Muscle layer of duodenum (tissue), 2 donors: ENCODE data around the gene SLC35F1.

Source experiments
- H3K27ac ChIP-seq: one replicate; pipeline ENCODE4 v1.7.0; 2013; ENCODE audit warnings: mild to moderate bottlenecking, low read length
- H3K27me3 ChIP-seq: one replicate; pipeline ENCODE4 v1.7.0; 2013; ENCODE audit warnings: low read depth, mild to moderate bottlenecking, control low read depth, low read length
- H3K36me3 ChIP-seq, 2 donors: one replicate each; pipeline ENCODE4 v1.7.0; 2013; ENCODE audit warnings: low read length in 2 of 2, control low read depth in 1 of 2, mild to moderate bottlenecking in 1 of 2; ENCODE audit not compliant: insufficient read depth in 2 of 2, control insufficient read depth in 1 of 2
- H3K4me1 ChIP-seq, 2 donors: one replicate each; pipeline ENCODE4 v1.7.0; 2013; ENCODE audit warnings: low read length in 2 of 2, mild to moderate bottlenecking in 2 of 2, control low read depth in 1 of 2, moderate library complexity in 1 of 2; ENCODE audit not compliant: insufficient read depth in 2 of 2, control insufficient read depth in 1 of 2
- H3K4me3 ChIP-seq, 2 donors: one replicate each; pipeline ENCODE4 v1.7.0; 2013; ENCODE audit warnings: low read length in 2 of 2, low read depth in 1 of 2, mild to moderate bottlenecking in 1 of 2
- H3K9me3 ChIP-seq, 2 donors: one replicate each; pipeline ENCODE4 v1.7.0; 2013; ENCODE audit warnings: low read length in 2 of 2, control low read depth in 1 of 2, mild to moderate bottlenecking in 1 of 2; ENCODE audit not compliant: control insufficient read depth in 1 of 2
- donor health status: healthy.

Gene SLC35F1

DNA sequence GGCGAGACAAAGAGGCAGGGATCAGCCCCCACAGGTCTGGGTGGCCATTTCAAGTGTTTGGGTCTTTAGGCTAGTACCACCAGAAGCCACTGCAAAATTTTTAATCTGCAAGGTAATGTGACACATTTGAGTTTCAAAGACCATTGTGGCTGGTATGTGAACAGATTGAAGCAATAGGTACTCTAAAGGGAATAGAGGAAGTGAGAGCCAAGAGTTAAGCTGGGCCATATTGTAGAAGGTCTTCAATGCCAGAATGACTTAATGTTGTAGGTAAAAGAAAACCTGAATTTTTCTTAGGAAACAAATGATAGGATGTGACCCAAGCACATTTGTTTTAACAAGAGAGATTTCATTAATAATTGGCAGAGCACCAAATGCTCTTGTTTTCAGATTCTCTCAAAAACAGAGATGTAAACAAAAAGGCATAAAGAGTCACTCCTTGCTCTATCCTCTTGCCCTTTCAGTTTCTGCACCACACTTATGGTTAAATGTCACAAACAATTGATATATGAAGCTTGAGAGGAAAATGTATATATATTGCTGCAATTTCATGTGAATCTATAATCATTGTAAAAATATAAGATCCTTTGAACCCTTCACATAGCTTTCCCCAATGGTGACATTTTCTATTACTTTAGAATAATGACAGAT, 333.9 kb downstream of the SLC35F1 start:
- H3K27me3 ChIP-seq = no peaks in the 10 kb centered on the region
- no peaks in the 10 kb centered on the region for H3K4me1 ChIP-seq
- H3K27ac ChIP-seq = no peak overlapping the region
- H3K36me3 ChIP-seq = no peaks in the 10 kb centered on the region
- H3K9me3 ChIP-seq = no peaks in the 10 kb centered on the region
- H3K4me3 ChIP-seq = no peak overlapping the region

GRCh38 chr6:118246406-118246805, 339.3 kb downstream of the SLC35F1 start:
- no peaks in the 10 kb centered on the region for H3K36me3 ChIP-seq
- no peak overlapping the region for H3K27ac ChIP-seq
- H3K9me3 ChIP-seq = no peaks in the 10 kb centered on the region

DNA sequence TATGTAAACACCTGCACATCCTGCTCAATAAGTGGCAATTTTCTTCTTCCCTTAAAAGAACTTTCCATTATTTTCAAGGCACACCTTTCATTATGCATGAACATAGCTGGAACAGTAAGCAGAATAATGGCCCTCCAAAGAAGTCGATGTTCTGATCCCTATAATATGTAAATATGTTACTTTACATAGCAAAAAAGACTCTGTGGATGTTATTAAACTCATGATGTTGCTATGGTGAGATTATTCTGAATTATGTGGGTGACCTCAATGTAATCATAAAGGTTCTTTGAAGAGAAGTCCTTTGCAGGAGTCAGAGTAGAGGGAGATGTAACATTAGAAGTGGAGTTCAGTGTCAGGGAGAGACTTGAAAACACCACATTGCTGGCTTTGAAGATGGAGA, 341.1 kb downstream of the SLC35F1 start:
- no peaks in the 10 kb centered on the region for H3K27me3 ChIP-seq
- no peak overlapping the region for H3K27ac ChIP-seq
- no peaks in the 10 kb centered on the region for H3K4me1 ChIP-seq
- no peaks in the 10 kb centered on the region for H3K9me3 ChIP-seq
- H3K36me3 ChIP-seq = no peaks in the 10 kb centered on the region
- H3K4me3 ChIP-seq = no peak overlapping the region

More at GRCh38 chr6:118246406-118246805, 339.3 kb downstream of the SLC35F1 start:
- Histone ChIP-seq H3K4me1 (no peaks in the 10 kb centered on the region), H3K4me3 (no peak overlapping the region), H3K27me3 (no peaks in the 10 kb centered on the region)

- no peak overlapping the region for H3K27ac ChIP-seq
- H3K4me3 ChIP-seq = no peak overlapping the region
- H3K27me3 ChIP-seq = no peaks in the 10 kb centered on the region
- H3K36me3 ChIP-seq = no peaks in the 10 kb centered on the region
- no peaks in the 10 kb centered on the region for H3K4me1 ChIP-seq
- H3K9me3 ChIP-seq = no peaks in the 10 kb centered on the region
These were observed 342.6 kb downstream of the SLC35F1 start for GRCh38 chr6:118249680-118250079.

DNA sequence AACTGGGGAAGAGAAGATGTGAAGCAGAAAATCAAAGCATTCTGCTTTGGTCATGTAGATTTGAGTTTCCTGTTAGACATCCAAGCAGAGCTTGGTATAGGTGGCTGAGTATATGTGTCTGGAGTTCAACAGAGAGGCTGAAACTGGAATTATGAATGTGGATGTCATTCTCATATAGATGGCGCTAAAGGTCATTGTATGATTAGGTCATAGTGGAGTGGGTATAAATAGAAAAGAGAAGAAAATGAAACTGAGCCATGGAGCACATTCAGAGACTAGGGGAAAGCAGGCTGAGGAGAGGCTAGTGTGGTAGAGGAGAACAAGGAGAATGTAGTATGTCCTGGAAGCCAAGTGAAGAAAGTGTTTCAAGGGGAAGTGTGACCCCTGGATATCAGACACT, 345.4 kb downstream of the SLC35F1 start:
- H3K27ac ChIP-seq = no peak overlapping the region
- no peak overlapping the region for H3K4me3 ChIP-seq
- no peaks in the 10 kb centered on the region for H3K27me3 ChIP-seq
- no peaks in the 10 kb centered on the region for H3K4me1 ChIP-seq
- no peaks in the 10 kb centered on the region for H3K9me3 ChIP-seq
- no peaks in the 10 kb centered on the region for H3K36me3 ChIP-seq

DNA sequence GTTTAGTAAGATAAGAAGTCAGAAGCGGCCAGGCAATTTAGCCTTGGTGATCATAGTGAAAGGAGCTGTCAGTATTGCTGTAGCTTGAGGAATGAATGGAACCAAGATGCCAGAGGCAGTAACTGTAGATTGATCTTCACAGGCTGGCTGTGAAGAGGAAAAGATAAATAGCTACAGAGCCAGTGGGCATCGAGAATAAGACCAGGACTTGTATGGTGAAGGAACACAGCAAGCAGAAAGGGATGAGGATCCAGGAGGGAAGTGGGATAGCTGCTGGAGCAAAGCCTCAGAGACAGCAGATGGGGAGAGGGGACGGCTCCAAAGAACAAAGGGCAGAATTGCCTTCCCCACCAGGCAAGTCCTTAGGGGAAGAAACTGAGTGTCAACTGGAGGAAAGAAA, 346.7 kb downstream of the SLC35F1 start:
- H3K9me3 ChIP-seq = no peaks in the 10 kb centered on the region
- no peak overlapping the region for H3K4me3 ChIP-seq
- no peaks in the 10 kb centered on the region for H3K4me1 ChIP-seq

DNA sequence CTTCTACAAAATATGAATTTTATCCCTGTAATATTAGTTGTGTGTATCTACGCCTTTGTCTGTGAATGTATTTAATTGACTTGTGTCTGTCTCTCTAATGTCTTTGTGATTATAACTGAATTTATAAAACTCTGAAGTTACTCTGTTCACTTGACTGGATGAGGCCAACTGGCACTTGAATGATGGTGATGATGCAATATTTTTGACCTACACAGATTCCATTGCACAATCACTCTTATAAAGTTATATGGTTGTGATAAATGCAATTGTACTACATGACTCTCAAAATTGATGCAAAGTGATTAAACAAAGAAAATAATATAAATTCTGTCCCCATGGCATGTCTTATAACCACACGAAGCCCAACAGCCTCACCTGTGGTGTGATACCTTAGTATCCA, 353.8 kb downstream of the SLC35F1 start:
- no peaks in the 10 kb centered on the region for H3K27me3 ChIP-seq

More for the DNA sequence above, 346.7 kb downstream of the SLC35F1 start:
- Histone ChIP-seq H3K36me3 (no peaks in the 10 kb centered on the region), H3K27me3 (no peaks in the 10 kb centered on the region), H3K27ac (no peak overlapping the region)

DNA sequence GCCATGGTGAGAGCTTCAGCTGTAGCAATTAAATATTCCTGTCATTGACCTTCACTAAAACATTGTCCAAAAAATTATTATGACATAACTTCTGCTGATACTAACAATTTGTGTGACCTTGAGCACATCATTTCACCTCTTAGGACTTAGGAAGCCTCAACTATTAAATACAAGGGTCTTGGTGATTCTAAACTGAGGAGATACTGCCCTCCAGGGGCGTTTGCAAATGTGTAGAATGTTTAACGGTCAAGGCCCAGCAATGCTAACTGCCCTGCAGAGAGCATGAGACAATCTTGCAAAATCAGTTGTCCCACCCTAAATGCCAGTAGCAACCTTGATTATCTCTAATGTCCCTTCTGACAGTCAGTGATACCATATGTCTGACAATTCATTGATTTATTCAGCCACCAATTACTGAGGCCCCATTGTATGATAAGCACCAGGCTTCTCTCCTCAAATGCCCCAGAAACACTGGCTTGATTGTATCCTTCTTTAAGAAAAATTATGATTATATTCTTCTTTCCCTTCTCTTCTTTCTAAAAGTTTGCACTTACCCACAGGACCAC, 356.9 kb downstream of the SLC35F1 start:
- peaks cover 0 to 5% of the 10 kb centered on the region in 2 donors for H3K9me3 ChIP-seq
- H3K27me3 ChIP-seq = no peaks in the 10 kb centered on the region
- no peaks in the 10 kb centered on the region for H3K36me3 ChIP-seq
- no peak overlapping the region for H3K4me3 ChIP-seq
- H3K27ac ChIP-seq = no peak overlapping the region
- no peaks in the 10 kb centered on the region for H3K4me1 ChIP-seq

More for the DNA sequence above, 353.8 kb downstream of the SLC35F1 start:
- H3K4me3 ChIP-seq = no peak overlapping the region
- no peaks in the 10 kb centered on the region for H3K4me1 ChIP-seq
- no peak overlapping the region for H3K27ac ChIP-seq
- peaks cover 0 to 5% of the 10 kb centered on the region in 2 donors for H3K9me3 ChIP-seq
- no peaks in the 10 kb centered on the region for H3K36me3 ChIP-seq

- Histone ChIP-seq H3K36me3 (no peaks in the 10 kb centered on the region), H3K27ac (no peak overlapping the region), H3K4me1 (no peaks in the 10 kb centered on the region), H3K27me3 (no peaks in the 10 kb centered on the region), H3K4me3 (no peak overlapping the region), H3K9me3 (peaks cover 0 to 5% of the 10 kb centered on the region in 2 donors)
These were observed 362.6 kb downstream of the SLC35F1 start for GRCh38 chr6:118269659-118270058.

- Histone ChIP-seq H3K36me3 (no peaks in the 10 kb centered on the region), H3K4me1 (peaks cover 0 to 4% of the 10 kb centered on the region in 2 donors), H3K27me3 (no peaks in the 10 kb centered on the region), H3K9me3 (no peaks in the 10 kb centered on the region), H3K27ac (no peak overlapping the region), H3K4me3 (no peak overlapping the region)
These were observed 370.6 kb downstream of the SLC35F1 start for GRCh38 chr6:118277631-118278030.

DNA sequence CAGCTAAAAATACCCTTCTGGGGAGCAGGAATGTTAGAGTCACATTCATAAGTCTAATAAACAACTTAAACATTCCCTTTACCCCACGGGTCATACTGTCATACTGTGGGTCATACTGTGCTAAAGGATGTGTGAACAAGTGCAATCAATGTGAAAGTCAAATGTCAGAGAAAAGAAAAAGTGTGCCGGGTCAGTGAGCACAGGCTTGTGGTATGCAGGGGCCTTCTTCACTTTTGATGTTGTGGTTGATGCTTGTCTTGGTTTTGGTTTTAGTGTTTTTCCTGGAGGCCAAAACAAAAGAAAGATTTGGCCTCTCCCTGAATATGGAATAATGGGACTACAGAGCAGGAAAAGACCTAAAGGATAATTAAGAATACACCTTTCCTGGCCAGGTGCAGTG, 373.1 kb downstream of the SLC35F1 start:
- Histone ChIP-seq H3K36me3 (no peaks in the 10 kb centered on the region), H3K9me3 (no peaks in the 10 kb centered on the region), H3K4me3 (no peak overlapping the region), H3K27ac (no peak overlapping the region), H3K27me3 (no peaks in the 10 kb centered on the region), H3K4me1 (peaks cover 0 to 16% of the 10 kb centered on the region in 2 donors)

DNA sequence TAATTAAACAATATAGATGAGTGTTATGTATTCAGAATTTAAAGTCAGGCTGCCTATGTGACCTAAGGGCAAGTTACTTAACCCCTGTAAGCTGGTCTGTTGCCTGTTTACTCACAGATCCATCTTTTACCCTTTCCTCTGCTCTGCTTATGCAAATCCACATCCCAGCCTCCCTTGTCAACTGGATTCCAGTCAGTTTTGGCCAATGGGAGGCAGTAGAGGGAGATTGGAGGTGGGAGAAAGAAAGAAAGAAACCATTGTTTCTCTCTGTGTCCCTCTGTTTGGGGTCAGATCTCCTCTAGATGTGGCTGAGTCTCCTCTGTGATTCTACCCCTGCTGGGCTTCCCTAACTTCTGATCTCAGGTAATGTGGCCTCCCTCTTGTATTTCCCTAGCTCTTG, 374.2 kb downstream of the SLC35F1 start:
- H3K4me3 ChIP-seq = no peak overlapping the region
- H3K27me3 ChIP-seq = no peaks in the 10 kb centered on the region
- H3K4me1 ChIP-seq = peaks cover 0 to 20% of the 10 kb centered on the region in 2 donors
- H3K9me3 ChIP-seq = no peaks in the 10 kb centered on the region
- no peak overlapping the region for H3K27ac ChIP-seq
- H3K36me3 ChIP-seq = no peaks in the 10 kb centered on the region
